ENCODE data around the gene FOLR3. TPM values are rescaled to one million over a fixed set of nuclear protein-coding genes. Genes with fewer than 3 reads are reported as not detected.
A peak's percentile ranks its signal among the peaks of the same experiment; 100 is the strongest.

Gene FOLR3
- total and polyA plus RNA-seq, 9 of the 15 experiments (the other 6 are each of a cell fraction or from before 2014, with no cell fraction given): not detected

DNA sequence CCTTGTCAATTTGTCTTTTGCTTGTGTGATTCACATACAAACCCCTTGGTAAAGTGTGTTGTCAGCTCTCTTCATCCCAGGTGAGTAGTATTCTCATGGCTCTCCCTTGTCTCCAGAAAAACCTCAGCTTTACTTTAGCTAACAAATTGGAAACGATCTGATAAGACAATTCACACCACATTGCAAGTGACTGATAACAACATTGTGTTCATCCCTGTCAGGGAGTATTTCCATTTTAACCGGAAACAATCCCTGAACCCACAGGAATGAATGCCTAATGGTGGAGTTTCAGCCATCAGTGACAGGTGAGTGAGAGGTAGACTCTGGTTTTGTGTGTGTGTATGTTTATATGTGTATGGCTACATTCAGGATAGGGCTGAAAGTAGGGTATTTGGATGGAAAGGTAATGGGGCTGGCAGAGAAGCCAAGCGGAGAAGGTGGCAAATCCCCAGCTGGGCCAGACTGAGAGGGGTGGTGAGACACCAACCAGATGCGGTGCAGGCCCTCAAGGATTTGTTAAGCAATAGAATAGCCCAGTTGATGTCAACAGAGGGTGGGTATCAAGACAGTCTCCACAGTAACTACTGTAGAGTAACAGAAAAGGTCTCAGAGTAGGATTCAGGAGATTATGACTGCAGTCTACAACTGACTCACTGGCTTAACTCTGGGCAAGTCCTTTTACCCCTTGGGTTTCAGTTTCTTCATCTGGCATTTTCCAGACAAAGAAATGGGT lies 47.3 kb upstream of the FOLR3 start:
- no peak overlapping the region for H2AFZ ChIP-seq (ENCODE audit: low read depth, low read length)
- ATAC-seq (no peak), FAIRE-seq (peak; percentile 32), DNase-seq (ENCODE audit: extremely low read depth in 1 of 4, low spot score in 3 of 4) (peak in 3 of 4 experiments; percentile 11 to 40 (median 38))
- no peak overlapping the region for H3K4me3 ChIP-seq
- H3K27me3 ChIP-seq (ENCODE audit: control insufficient read depth in 2 of 2, insufficient read depth in 2 of 2, low read length in 2 of 2): no peaks in the 10 kb centered on the region
- 53% methylated on average over 4 of the region's 4 CpGs for WGBS (ENCODE audit: insufficient coverage, low coverage, missing lambda C conversion rate)
- no peak overlapping the region for H3K27ac ChIP-seq (ENCODE audit: extremely low read depth, low read depth, low read length)
- ChIA-PET POLR2A (interaction anchor here (0.9 kb wide), 1 partner anchor 12 kb away, joined by 3 read pairs; no protein-coding TSS in a partner anchor), CTCF (ENCODE audit: low intra/inter-chr PET ratio) (no interaction called here)
- peaks cover 5% of the 10 kb centered on the region; the same call in 1 of the 2 replicates for H4K20me1 ChIP-seq (replicated peaks; ENCODE audit: control insufficient read depth, insufficient read depth, low read length)
- no peak overlapping the region for H3K9ac ChIP-seq (ENCODE audit: insufficient read depth in 1 of 2, low read depth in 2 of 2, low read length in 2 of 2)
- H3K4me1 ChIP-seq (replicated peaks in 1 of 2; ENCODE audit: control insufficient read depth in 2 of 2, insufficient read depth in 2 of 2, low read length in 2 of 2): peaks cover 0 to 18% of the 10 kb centered on the region in 2 experiments; a peak in 3 of 5 replicates
- BruUV-seq (replicated peaks): no TSS peak
- in situ Hi-C loops (cut with MboI) (no loop called here), intact Hi-C loops (cut with micrococcal nuclease) (no loop called here)
- H3K9me1 ChIP-seq (ENCODE audit: control insufficient read depth, insufficient read depth, low read length): no peaks in the 10 kb centered on the region
- H3K9me3 ChIP-seq (replicated peaks; ENCODE audit: control insufficient read depth, insufficient read depth, low read depth, low read length): no peaks in the 10 kb centered on the region
- H3K4me2 ChIP-seq (ENCODE audit: insufficient read depth, low read length): no peak overlapping the region
- H3K36me3 ChIP-seq (ENCODE audit: control insufficient read depth, insufficient read depth, low read length): peaks cover 33% of the 10 kb centered on the region
- no peaks in the 10 kb centered on the region for H3K79me2 ChIP-seq (ENCODE audit: control insufficient read depth, insufficient read depth, low read length)
- TF ChIP-seq MCM3 (IDR thresholded peaks at IDR 0.05) (no peak), SUPT5H (IDR thresholded peaks at IDR 0.05) (no peak), DNMT1 (IDR thresholded peaks at IDR 0.05) (no peak), ETS2 (tag; IDR thresholded peaks at IDR 0.05; ENCODE audit: borderline replicate concordance, poor library complexity, severe bottlenecking) (no peak), MTA1 (IDR thresholded peaks at IDR 0.05; ENCODE audit: borderline replicate concordance) (no peak), ZNF76 (CRISPR knock-in tag; IDR thresholded peaks at IDR 0.05; ENCODE audit: borderline replicate concordance) (no peak), ZNF263 (CRISPR knock-in tag; IDR thresholded peaks at IDR 0.05; ENCODE audit: borderline replicate concordance) (no peak), FOXA3 (CRISPR knock-in tag; conservative IDR thresholded peaks at IDR 0.05 in 1 of 2, IDR thresholded peaks at IDR 0.05 in 1 of 2) (no peak), SOX6 (IDR thresholded peaks at IDR 0.05) (peak; percentile 53; the same call in 1 of the 2 replicates), RFX1 (IDR thresholded peaks at IDR 0.05) (no peak), YY1 (IDR thresholded peaks at IDR 0.05; ENCODE audit: borderline replicate concordance in 1 of 3, control insufficient read depth in 1 of 3, extremely low read depth in 1 of 3, insufficient read depth in 3 of 3, insufficient read length in 1 of 3, insufficient replicate concordance in 2 of 3, low read depth in 1 of 3, low read length in 2 of 3) (no peak), PCBP2 (IDR thresholded peaks at IDR 0.05; ENCODE audit: low read depth, low read length, poor library complexity, severe bottlenecking) (no peak), ZNF699 (CRISPR knock-in tag; IDR thresholded peaks at IDR 0.05; ENCODE audit: insufficient replicate concordance) (no peak), RNF2 (IDR thresholded peaks at IDR 0.05) (no peak), MYC (IDR thresholded peaks at IDR 0.05; ENCODE audit: low read depth, low read length) (no peak), MYC (CRISPR knock-in tag; IDR thresholded peaks at IDR 0.05; ENCODE audit: borderline replicate concordance, low read depth) (no peak), CAMTA2 (CRISPR knock-in tag; conservative IDR thresholded peaks at IDR 0.05) (no peak)
- TF ChIP-seq, protein P1, sequence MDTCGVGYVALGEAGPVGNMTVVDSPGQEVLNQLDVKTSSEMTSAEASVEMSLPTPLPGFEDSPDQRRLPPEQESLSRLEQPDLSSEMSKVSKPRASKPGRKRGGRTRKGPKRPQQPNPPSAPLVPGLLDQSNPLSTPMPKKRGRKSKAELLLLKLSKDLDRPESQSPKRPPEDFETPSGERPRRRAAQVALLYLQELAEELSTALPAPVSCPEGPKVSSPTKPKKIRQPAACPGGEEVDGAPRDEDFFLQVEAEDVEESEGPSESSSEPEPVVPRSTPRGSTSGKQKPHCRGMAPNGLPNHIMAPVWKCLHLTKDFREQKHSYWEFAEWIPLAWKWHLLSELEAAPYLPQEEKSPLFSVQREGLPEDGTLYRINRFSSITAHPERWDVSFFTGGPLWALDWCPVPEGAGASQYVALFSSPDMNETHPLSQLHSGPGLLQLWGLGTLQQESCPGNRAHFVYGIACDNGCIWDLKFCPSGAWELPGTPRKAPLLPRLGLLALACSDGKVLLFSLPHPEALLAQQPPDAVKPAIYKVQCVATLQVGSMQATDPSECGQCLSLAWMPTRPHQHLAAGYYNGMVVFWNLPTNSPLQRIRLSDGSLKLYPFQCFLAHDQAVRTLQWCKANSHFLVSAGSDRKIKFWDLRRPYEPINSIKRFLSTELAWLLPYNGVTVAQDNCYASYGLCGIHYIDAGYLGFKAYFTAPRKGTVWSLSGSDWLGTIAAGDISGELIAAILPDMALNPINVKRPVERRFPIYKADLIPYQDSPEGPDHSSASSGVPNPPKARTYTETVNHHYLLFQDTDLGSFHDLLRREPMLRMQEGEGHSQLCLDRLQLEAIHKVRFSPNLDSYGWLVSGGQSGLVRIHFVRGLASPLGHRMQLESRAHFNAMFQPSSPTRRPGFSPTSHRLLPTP (IDR thresholded peaks at IDR 0.05; ENCODE audit: borderline replicate concordance, extremely low read depth, insufficient read length): no peak
